Esophagus muscularis mucosa (tissue), 4 donors: Measurements from ENCODE around the gene TCERG1L. TPM values are rescaled to one million over a fixed set of nuclear protein-coding genes. Genes with fewer than 3 reads are reported as not detected.

Experiments
- DNase-seq: peaks from one replicate; pipeline ENCODE4 v3.0.0-alpha.2; 2017; ENCODE audit errors: extremely low spot score
- H3K27ac ChIP-seq, 4 donors: fragments of 200-600 bp; sonication (generic); replicated peaks in 1 of 4; 1 replicate in 3 of 4; 2 replicates in 1 of 4; pipeline ENCODE4 v1.5.1; 2016 to 2019; ENCODE audit warnings: mild to moderate bottlenecking in 1 of 4
- H3K27me3 ChIP-seq, 4 donors: fragments of 200-600 bp; sonication (generic); one replicate each; pipeline versions ENCODE4 v1.5.1 to v1.6.0; 2016 to 2019
- H3K36me3 ChIP-seq, 4 donors: fragments of 200-600 bp; sonication (generic); one replicate each; pipeline ENCODE4 v1.5.1; 2016 to 2019
- H3K4me1 ChIP-seq, 4 donors: fragments of 200-600 bp; sonication (generic); one replicate each; pipeline ENCODE4 v1.5.1; 2016 to 2019
- H3K4me3 ChIP-seq, 4 donors: fragments of 200-600 bp; sonication (generic); 1 replicate in 2 of 4; 2 replicates in 2 of 4; pipeline ENCODE4 v1.5.1; 2016 to 2019; ENCODE audit warnings: mild to moderate bottlenecking in 4 of 4, moderate library complexity in 1 of 4
- H3K9me3 ChIP-seq, 4 donors: fragments of 200-600 bp; sonication (generic); 1 replicate in 3 of 4; 2 replicates in 1 of 4; pipeline ENCODE4 v1.5.1; 2016 to 2019
- CTCF ChIP-seq, 3 experiments: fragments of 200-600 bp in 2 of 3; fragments of 450-650 bp in 1 of 3; sonication (generic) in 2 of 3; IDR thresholded peaks; one replicate each; pipeline ENCODE4 v1.5.1; 2017 to 2019; ENCODE audit warnings: antibody characterized with exemption in 3 of 3, mild to moderate bottlenecking in 2 of 3, moderate library complexity in 1 of 3
- EP300 ChIP-seq: sonication (generic); formaldehyde crosslinking; IDR thresholded peaks from one replicate; pipeline ENCODE4 v1.6.1; 2017; ENCODE audit warnings: antibody characterized with exemption
- POLR2A ChIP-seq: fragments of 450-650 bp; IDR thresholded peaks from one replicate; pipeline ENCODE4 v1.6.1; 2017; ENCODE audit warnings: antibody characterized with exemption, moderate library complexity, mild to moderate bottlenecking, low read depth
- POLR2AphosphoS5 ChIP-seq, 2 donors: sonication (generic); formaldehyde crosslinking; IDR thresholded peaks; one replicate each; pipeline ENCODE4 v1.6.1; 2017; ENCODE audit warnings: antibody characterized with exemption in 2 of 2
- WGBS: methylation state at CpG from one replicate; pipeline ENCODE4 v1.1.5; 2018; 5-methylcytosine and 5-hydroxymethylcytosine counted together
- intact Hi-C: fragments of 100-400 bp; cut with DNase I; formaldehyde crosslinking; loops from one replicate; pipeline ENCODE4 v1.15.1; 2023
- total RNA-seq, 4 donors: library from RNA; depleted of rRNA; stranded (reverse); fragments of >200 nt; gene quantifications; one replicate each; pipeline versions ENCODE4 v1.1.0 to v1.2.1, GENCODE V29; 2016

TCERG1L gene
- total RNA-seq, 4 donors from 2014 or later = not detected

GRCh38 chr10:131162866-131163843, 148.4 kb downstream of the TCERG1L start:
- no peak for DNase-seq
- Histone ChIP-seq H3K27me3 (peaks cover 0 to 25% (median 1%) of the 10 kb centered on the region in 4 donors), H3K4me3 (no peak overlapping the region), H3K9me3 (no peaks in the 10 kb centered on the region), H3K4me1 (peaks cover 0 to 5% (median 0%) of the 10 kb centered on the region in 4 donors), H3K36me3 (no peaks in the 10 kb centered on the region), H3K27ac (no peak overlapping the region)
- intact Hi-C loops = no loop called here
- no peak for TF ChIP-seq POLR2AphosphoS5 (IDR thresholded peaks at IDR 0.05)
- no peak for TF ChIP-seq EP300
- no peak for TF ChIP-seq CTCF (IDR thresholded peaks at IDR 0.05)
- no peak for TF ChIP-seq POLR2A
- WGBS = 46% methylated on average over 14 of the region's 15 CpGs

- H3K36me3 ChIP-seq = no peaks in the 10 kb centered on the region
- H3K27ac ChIP-seq = no peak overlapping the region
- TF ChIP-seq POLR2AphosphoS5 (IDR thresholded peaks at IDR 0.05) (no peak), CTCF (IDR thresholded peaks at IDR 0.05) (no peak), EP300 (no peak), POLR2A (no peak)
- H3K27me3 ChIP-seq = peaks cover 0 to 25% (median 1%) of the 10 kb centered on the region in 4 donors
- WGBS = 86% methylated on average over 6 of the region's 6 CpGs
- intact Hi-C loops = no loop called here
- no peaks in the 10 kb centered on the region for H3K9me3 ChIP-seq
- peaks cover 0 to 5% (median 0%) of the 10 kb centered on the region in 4 donors for H3K4me1 ChIP-seq
- no peak for DNase-seq
- no peak overlapping the region for H3K4me3 ChIP-seq
These were observed 149.3 kb downstream of the TCERG1L start for GRCh38 chr10:131162211-131162610.

- H3K27me3 ChIP-seq = peaks cover 0 to 31% (median 1%) of the 10 kb centered on the region in 4 donors
- H3K36me3 ChIP-seq = no peaks in the 10 kb centered on the region
- no peak overlapping the region for H3K4me3 ChIP-seq
- DNase-seq = no peak
- intact Hi-C loops = no loop called here
- TF ChIP-seq CTCF (IDR thresholded peaks at IDR 0.05) = no peak
- TF ChIP-seq POLR2A = no peak
- no peak for TF ChIP-seq EP300
- TF ChIP-seq POLR2AphosphoS5 (IDR thresholded peaks at IDR 0.05) = no peak
- no peaks in the 10 kb centered on the region for H3K9me3 ChIP-seq
- H3K27ac ChIP-seq = no peak overlapping the region
- H3K4me1 ChIP-seq = peaks cover 0 to 5% (median 0%) of the 10 kb centered on the region in 4 donors
- WGBS = 91% methylated on average over 7 of the region's 8 CpGs
These were observed 150.4 kb downstream of the TCERG1L start for GRCh38 chr10:131161087-131161486.

- intact Hi-C loops = no loop called here
- TF ChIP-seq POLR2AphosphoS5 (IDR thresholded peaks at IDR 0.05) (no peak), POLR2A (no peak), CTCF (IDR thresholded peaks at IDR 0.05) (no peak), EP300 (no peak)
- Histone ChIP-seq H3K4me3 (no peak overlapping the region), H3K27ac (no peak overlapping the region), H3K9me3 (no peaks in the 10 kb centered on the region), H3K36me3 (no peaks in the 10 kb centered on the region), H3K4me1 (peaks cover 0 to 5% (median 0%) of the 10 kb centered on the region in 4 donors), H3K27me3 (peaks cover 0 to 38% (median 1%) of the 10 kb centered on the region in 4 donors)
- 90% methylated on average over 13 of the region's 19 CpGs for WGBS
- no peak for DNase-seq
These were observed 151.2 kb downstream of the TCERG1L start for GRCh38 chr10:131160219-131160875.
